Endothelial cell of umbilical vein (primary cell): ENCODE data around the gene NR6A1. TPM values are rescaled to one million over a fixed set of nuclear protein-coding genes. Genes with fewer than 3 reads are reported as not detected.

Experiments
- BruUV-seq: library from RNA; stranded (reverse); fragments of 400-500 nt; replicated peaks from 2 replicates; lab custom pipeline; 2021; lab: Mats Ljungman, UMichigan
- CTCF ChIA-PET: fragments of 300-600, 350-600 bp; sonication (Branson Sonifier 250); formaldehyde crosslinking; loops from one replicate; lab custom pipeline; 2021; ENCODE audit warnings: antibody characterized with exemption, inconsistent platforms; lab: Charles Lee
- POLR2A ChIA-PET: fragments of 300-600, 350-600 bp; sonication (Branson Sonifier 250); formaldehyde crosslinking; loops from one replicate; lab custom pipeline; 2021; ENCODE audit warnings: antibody characterized with exemption, inconsistent platforms; lab: Charles Lee
- DNase-seq: peaks from one replicate; pipeline ENCODE4 v3.0.0-alpha.2; 2011; ENCODE audit warnings: low read depth, low spot score
- FAIRE-seq: peaks from 2 replicates; lab custom pipeline; 2011; peaks lifted over from hg19 to GRCh38; lab: Jason Lieb, UNC
- H2AFZ ChIP-seq: 2 replicates; pipeline ENCODE4 v1.6.0; 2012; ENCODE audit warnings: low read depth, low read length, control low read depth, inconsistent platforms
- H3K27ac ChIP-seq: 2 replicates; pipeline ENCODE4 v1.5.1; 2011; ENCODE audit warnings: low read depth, mild to moderate bottlenecking, control low read depth, low read length, moderate library complexity; ENCODE audit not compliant: insufficient read depth
- H3K27me3 ChIP-seq, 2 experiments: 2 replicates each; pipeline versions ENCODE4 v1.6.0 to v1.6.1; 2011; ENCODE audit warnings: low read length in 2 of 2, mixed read lengths in 1 of 2; ENCODE audit not compliant: control insufficient read depth in 2 of 2, insufficient read depth in 2 of 2
- H3K36me3 ChIP-seq, 2 experiments: 2 replicates in 1 of 2; 3 replicates in 1 of 2; pipeline ENCODE4 v1.5.1; 2011; ENCODE audit warnings: low read length in 2 of 2, mild to moderate bottlenecking in 1 of 2, moderate library complexity in 1 of 2; ENCODE audit not compliant: control insufficient read depth in 2 of 2, insufficient read depth in 2 of 2; ENCODE audit errors: extremely low read depth in 1 of 2
- H3K4me1 ChIP-seq: 3 replicates; pipeline ENCODE4 v1.5.1; 2011; ENCODE audit warnings: mild to moderate bottlenecking, low read length; ENCODE audit not compliant: control insufficient read depth, insufficient read depth; ENCODE audit errors: extremely low read depth
- H3K4me2 ChIP-seq: 2 replicates; pipeline ENCODE4 v1.6.1; 2011; ENCODE audit warnings: low read length, control low read depth, mixed read lengths; ENCODE audit not compliant: insufficient read depth
- H3K4me3 ChIP-seq, 3 experiments: fragments of 200-600 bp in 1 of 3; sonication (generic), shearing (Covaris generic) in 1 of 3; replicated peaks in 1 of 3; 2 replicates each; pipeline ENCODE4 v1.5.1; 2011 to 2016; ENCODE audit warnings: control low read depth in 3 of 3, low read length in 3 of 3, mild to moderate bottlenecking in 2 of 3, inconsistent platforms in 1 of 3, low read depth in 1 of 3, moderate library complexity in 1 of 3; ENCODE audit not compliant: insufficient read depth in 1 of 3
- H3K79me2 ChIP-seq: 2 replicates; pipeline ENCODE4 v1.6.0; 2012; ENCODE audit warnings: low read length, inconsistent platforms; ENCODE audit not compliant: control insufficient read depth, insufficient read depth
- H3K9ac ChIP-seq: replicated peaks from 2 replicates; pipeline ENCODE3; 2011; ENCODE audit warnings: low read length, control low read depth; ENCODE audit not compliant: insufficient read depth; ENCODE audit errors: extremely low read depth
- H3K9me1 ChIP-seq: replicated peaks from 3 replicates; pipeline ENCODE4 v1.6.0; 2011; ENCODE audit warnings: mild to moderate bottlenecking, low read length; ENCODE audit not compliant: control insufficient read depth, insufficient read depth; ENCODE audit errors: extremely low read depth
- H3K9me3 ChIP-seq: replicated peaks from 2 replicates; pipeline ENCODE4 v1.5.1; 2012; ENCODE audit warnings: low read length, inconsistent platforms; ENCODE audit not compliant: control insufficient read depth, insufficient read depth
- H4K20me1 ChIP-seq: replicated peaks from 2 replicates; pipeline ENCODE3; 2011; ENCODE audit warnings: mild to moderate bottlenecking, low read length; ENCODE audit not compliant: control insufficient read depth, insufficient read depth; ENCODE audit errors: extremely low read depth
- EZH2 ChIP-seq: IDR thresholded peaks from 2 replicates; pipeline ENCODE4 v1.6.1; 2012; ENCODE audit warnings: borderline replicate concordance, low read depth, mild to moderate bottlenecking, moderate library complexity, low read length, inconsistent platforms; ENCODE audit not compliant: severe bottlenecking
- FOS ChIP-seq: IDR thresholded peaks from 2 replicates; pipeline ENCODE4 v1.6.1; 2011; ENCODE audit warnings: mild to moderate bottlenecking, low read length, moderate library complexity, borderline replicate concordance; ENCODE audit not compliant: insufficient read depth
- GATA2 ChIP-seq: IDR thresholded peaks from 2 replicates; pipeline ENCODE4 v1.7.0; 2011; ENCODE audit warnings: low read depth, mild to moderate bottlenecking, moderate library complexity, mixed read lengths, low read length; ENCODE audit not compliant: insufficient read length, insufficient read depth
- JUN ChIP-seq: IDR thresholded peaks from 2 replicates; pipeline ENCODE4 v1.6.1; 2011; ENCODE audit warnings: borderline replicate concordance, low read depth; ENCODE audit not compliant: insufficient read length, insufficient read depth
- MYC ChIP-seq: IDR thresholded peaks from one replicate; pipeline ENCODE4 v1.6.1; 2011; ENCODE audit warnings: mild to moderate bottlenecking, low read depth, low read length
- POLR2A ChIP-seq: IDR thresholded peaks from 2 replicates; pipeline ENCODE4 v1.6.1; 2012; ENCODE audit warnings: low read depth, mild to moderate bottlenecking, control low read depth, low read length
- POLR2AphosphoS5 ChIP-seq: IDR thresholded peaks from 2 replicates; pipeline ENCODE4 v1.6.1; 2012; ENCODE audit warnings: low read depth, mild to moderate bottlenecking, control low read depth, low read length, moderate library complexity; ENCODE audit not compliant: insufficient read depth
- dilution Hi-C: fragments of 300-500 bp; cut with MboI; formaldehyde crosslinking; loops from one replicate; pipeline ENCODE4 v1.15.0; 2019; ENCODE audit warnings: low sequenced_read_pairs; ENCODE audit not compliant: extremely low pct_ligation_motif_present
- intact Hi-C: fragments of 100-400 bp; cut with micrococcal nuclease; formaldehyde crosslinking; loops from one replicate; pipeline ENCODE4 v1.10.0; 2022
- polyA plus RNA-seq, 4 experiments: library from polyadenylated mRNA; depleted of rRNA in 3 of 4; stranded (reverse) in 3 of 4; unstranded in 1 of 4; fragments of >200 nt; gene quantifications; 2 replicates each; pipeline versions ENCODE4 v1.2.1 to v1.2.3, GENCODE V29; 2011 to 2012; ENCODE audit warnings: missing spikeins in 1 of 4
- total RNA-seq: library from RNA; stranded (reverse); gene quantifications from 2 replicates; pipeline ENCODE4 v1.2.3, GENCODE V29; 2021
- TF ChIP-seq, protein P1 (sequence below), 2 donors: IDR thresholded peaks; 1 replicate in 1 of 2; 2 replicates in 1 of 2; pipeline ENCODE4 v1.5.1; 2011; ENCODE audit warnings: low read length in 2 of 2, mild to moderate bottlenecking in 2 of 2, moderate library complexity in 2 of 2, control low read depth in 1 of 2, inconsistent platforms in 1 of 2, low read depth in 1 of 2; ENCODE audit not compliant: insufficient read depth in 1 of 2; ENCODE audit errors: extremely low read depth in 1 of 2
- TF ChIP-seq, protein P2 (sequence below): IDR thresholded peaks from 2 replicates; pipeline ENCODE4 v1.6.1; 2011; ENCODE audit not compliant: insufficient read depth, insufficient read length

The NR6A1 gene
- total and polyA plus RNA-seq, 2 donors (not counting 3 experiments of a cell fraction or from before 2014, with no cell fraction given), result 0.17 to 1.2 TPM

DNA sequence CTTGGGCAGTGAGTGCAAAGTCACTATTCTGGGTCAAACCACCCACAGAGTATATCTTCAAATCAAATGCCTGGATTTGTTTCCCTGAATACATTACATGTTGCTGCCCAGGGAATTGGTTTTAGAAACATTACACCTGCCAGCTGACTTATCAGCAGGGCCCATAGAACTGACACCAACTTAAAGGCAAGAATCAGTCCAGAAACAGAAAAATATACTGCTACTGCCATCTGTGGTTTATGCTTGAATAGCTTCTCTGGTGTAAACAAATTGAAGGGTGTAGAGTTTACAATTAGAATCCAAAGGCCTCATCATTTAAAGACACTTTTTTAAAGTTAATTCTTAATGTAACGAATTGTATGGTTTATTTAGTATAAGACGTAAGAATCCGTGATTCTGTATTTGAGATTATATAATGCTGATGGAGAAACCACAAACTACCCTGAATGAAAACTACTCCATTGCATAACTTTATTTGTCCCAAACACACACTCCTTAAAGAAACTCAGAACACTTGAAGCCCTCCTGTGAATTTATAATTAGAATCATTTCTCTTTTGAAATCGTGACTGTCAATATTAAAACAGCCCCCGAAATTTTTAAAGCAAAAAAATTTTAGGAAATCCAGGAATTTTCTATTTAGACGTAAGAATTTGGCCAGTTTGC, 6.2 kb downstream of the NR6A1 start:
- Histone ChIP-seq H3K9me1 (no peaks in the 10 kb centered on the region), H3K36me3 (no peaks in the 10 kb centered on the region), H4K20me1 (peaks cover 2% of the 10 kb centered on the region), H3K27ac (no peak overlapping the region), H3K9ac (no peak overlapping the region), H3K27me3 (peaks cover 57 to 91% of the 10 kb centered on the region in 2 experiments), H3K9me3 (no peaks in the 10 kb centered on the region), H2AFZ (no peak overlapping the region), H3K4me3 (no peak overlapping the region), H3K79me2 (no peaks in the 10 kb centered on the region), H3K4me2 (no peak overlapping the region), H3K4me1 (peaks cover 5% of the 10 kb centered on the region)
- ChIA-PET CTCF (interaction anchor here (1.0 to 9.4 kb wide), 26 partner anchors 7 to 346 kb away, joined by 3 to 82 read pairs (median 5); partner anchors contain the start of genes OLFML2A and WDR38), POLR2A (no interaction called here)
- FAIRE-seq (no peak), DNase-seq (peak; percentile 47)
- intact Hi-C loops, result loop anchor here (1.0 to 5.0 kb wide), 3 partner anchors 53 to 213 kb away; no protein-coding TSS in a partner anchor
- BruUV-seq, result no TSS peak
- dilution Hi-C loops, result no loop called here
- TF ChIP-seq, protein P1, sequence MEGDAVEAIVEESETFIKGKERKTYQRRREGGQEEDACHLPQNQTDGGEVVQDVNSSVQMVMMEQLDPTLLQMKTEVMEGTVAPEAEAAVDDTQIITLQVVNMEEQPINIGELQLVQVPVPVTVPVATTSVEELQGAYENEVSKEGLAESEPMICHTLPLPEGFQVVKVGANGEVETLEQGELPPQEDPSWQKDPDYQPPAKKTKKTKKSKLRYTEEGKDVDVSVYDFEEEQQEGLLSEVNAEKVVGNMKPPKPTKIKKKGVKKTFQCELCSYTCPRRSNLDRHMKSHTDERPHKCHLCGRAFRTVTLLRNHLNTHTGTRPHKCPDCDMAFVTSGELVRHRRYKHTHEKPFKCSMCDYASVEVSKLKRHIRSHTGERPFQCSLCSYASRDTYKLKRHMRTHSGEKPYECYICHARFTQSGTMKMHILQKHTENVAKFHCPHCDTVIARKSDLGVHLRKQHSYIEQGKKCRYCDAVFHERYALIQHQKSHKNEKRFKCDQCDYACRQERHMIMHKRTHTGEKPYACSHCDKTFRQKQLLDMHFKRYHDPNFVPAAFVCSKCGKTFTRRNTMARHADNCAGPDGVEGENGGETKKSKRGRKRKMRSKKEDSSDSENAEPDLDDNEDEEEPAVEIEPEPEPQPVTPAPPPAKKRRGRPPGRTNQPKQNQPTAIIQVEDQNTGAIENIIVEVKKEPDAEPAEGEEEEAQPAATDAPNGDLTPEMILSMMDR (IDR thresholded peaks at IDR 0.05; ENCODE audit: extremely low read depth in 1 of 2, insufficient read depth in 1 of 2, low read depth in 1 of 2, low read length in 2 of 2), result peak in 1 of 2 donors; percentile 19
- TF ChIP-seq EZH2 (no peak), GATA2 (no peak)

DNA sequence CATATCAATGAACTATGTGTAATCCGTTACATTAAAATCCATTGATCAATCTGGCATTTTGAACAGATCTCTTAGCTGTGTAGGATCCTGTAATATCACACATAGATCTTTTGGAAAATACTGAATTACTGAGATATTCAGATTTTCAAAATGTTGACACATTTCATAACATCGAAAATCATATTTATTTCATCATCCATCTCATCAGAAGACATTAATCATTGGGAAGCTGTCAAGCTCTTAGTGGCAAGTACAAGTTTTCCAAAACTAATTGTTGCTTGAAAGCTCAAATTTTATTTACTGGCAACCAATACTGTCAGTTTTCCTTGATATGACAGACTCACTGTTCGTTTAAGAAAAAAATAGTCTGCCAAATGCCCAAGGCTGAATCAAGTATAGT, 8.5 kb downstream of the NR6A1 start:
- Histone ChIP-seq H3K79me2 (no peaks in the 10 kb centered on the region), H3K4me1 (no peaks in the 10 kb centered on the region), H3K27me3 (peaks cover 51 to 87% of the 10 kb centered on the region in 2 experiments), H3K27ac (no peak overlapping the region), H3K9me3 (no peaks in the 10 kb centered on the region), H3K9me1 (no peaks in the 10 kb centered on the region), H4K20me1 (peaks cover 2% of the 10 kb centered on the region), H3K36me3 (no peaks in the 10 kb centered on the region), H3K4me3 (no peak overlapping the region), H3K4me2 (no peak overlapping the region), H2AFZ (no peak overlapping the region), H3K9ac (no peak overlapping the region)
- dilution Hi-C loops, result no loop called here
- DNase-seq (no peak), FAIRE-seq (no peak)
- POLR2A ChIA-PET, result interaction anchor here (0.6 kb wide), 1 partner anchor 14 kb away, joined by 3 read pairs; no protein-coding TSS in a partner anchor
- intact Hi-C loops, result no loop called here
- no peak for TF ChIP-seq EZH2
- TF ChIP-seq GATA2, result no peak
- no peak for TF ChIP-seq MYC
- TF ChIP-seq JUN, result no peak
- no peak for TF ChIP-seq FOS
- TF ChIP-seq POLR2A, result no peak
- TF ChIP-seq, protein P2, sequence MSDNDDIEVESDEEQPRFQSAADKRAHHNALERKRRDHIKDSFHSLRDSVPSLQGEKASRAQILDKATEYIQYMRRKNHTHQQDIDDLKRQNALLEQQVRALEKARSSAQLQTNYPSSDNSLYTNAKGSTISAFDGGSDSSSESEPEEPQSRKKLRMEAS, result no peak
- TF ChIP-seq, protein P1 (IDR thresholded peaks at IDR 0.05; ENCODE audit: extremely low read depth in 1 of 2, insufficient read depth in 1 of 2, low read depth in 1 of 2, low read length in 2 of 2), result no peak
- TF ChIP-seq POLR2AphosphoS5, result no peak
- BruUV-seq, result no TSS peak
- CTCF ChIA-PET, result interaction anchor here (0.7 to 9.4 kb wide), 5 partner anchors 9 to 145 kb away, joined by 3 to 82 read pairs (median 16); partner anchors contain the start of gene NR6A1
